HuH-7.5 (cell line): ENCODE measurements around the gene SNAP25.

Experiments used
- DNase-seq: peaks from one replicate; pipeline ENCODE4 v3.0.0; 2011; ENCODE audit warnings: low spot score

The SNAP25 gene

GRCh38 chr20:10304471-10305046 lies 85.9 kb downstream of the SNAP25 start:
- DNase-seq = no peak

GRCh38 chr20:10306440-10307358 lies 88.1 kb downstream of the SNAP25 start:
- no peak for DNase-seq

GRCh38 chr20:10307359-10307735 lies 88.7 kb downstream of the SNAP25 start:
- no peak for DNase-seq

- DNase-seq = no peak
Observed at GRCh38 chr20:10308652-10309051, 90.0 kb downstream of the SNAP25 start.

- no peak for DNase-seq
Observed at GRCh38 chr20:10309326-10309725, 90.7 kb downstream of the SNAP25 start.

- DNase-seq = no peak
Observed at GRCh38 chr20:10312111-10312510, 93.5 kb downstream of the SNAP25 start.

GRCh38 chr20:10313215-10313614 lies 94.6 kb downstream of the SNAP25 start:
- DNase-seq = no peak

- DNase-seq = no peak
Observed at GRCh38 chr20:10313701-10314100, 95.1 kb downstream of the SNAP25 start.

- no peak for DNase-seq
Observed at GRCh38 chr20:10314198-10314597, 95.6 kb downstream of the SNAP25 start.

- no peak for DNase-seq
Observed at GRCh38 chr20:10315138-10315537, 96.5 kb downstream of the SNAP25 start.

- DNase-seq = no peak
Observed at GRCh38 chr20:10316582-10316981, 98.0 kb downstream of the SNAP25 start.

- no peak for DNase-seq
Observed at GRCh38 chr20:10318291-10319024, 99.8 kb downstream of the SNAP25 start.

GRCh38 chr20:10319855-10320254 lies 101.2 kb downstream of the SNAP25 start:
- DNase-seq = no peak

- no peak for DNase-seq
Observed at GRCh38 chr20:10321138-10321717, 102.6 kb downstream of the SNAP25 start.

- DNase-seq = no peak
Observed at GRCh38 chr20:10322073-10323012, 103.7 kb downstream of the SNAP25 start.

GRCh38 chr20:10323729-10324128 lies 105.1 kb downstream of the SNAP25 start:
- DNase-seq = no peak

GRCh38 chr20:10324198-10324847 lies 105.7 kb downstream of the SNAP25 start:
- no peak for DNase-seq

- no peak for DNase-seq
Observed at GRCh38 chr20:10328897-10329255, 110.2 kb downstream of the SNAP25 start.

- no peak for DNase-seq
Observed at GRCh38 chr20:10329387-10330005, 110.9 kb downstream of the SNAP25 start.

- no peak for DNase-seq
Observed at GRCh38 chr20:10330071-10330470, 111.4 kb downstream of the SNAP25 start.
